Psoas muscle (tissue), 8 donors: Measurements from ENCODE around the gene F7. TPM values are rescaled to one million over a fixed set of nuclear protein-coding genes. Genes with fewer than 3 reads are reported as not detected.
"Not testable (repeated sequence)": the region's sequence is repeated elsewhere in the genome, so short reads cannot be mapped to it uniquely, and the experiment has no call there.

Source experiments
- ATAC-seq, 4 donors: fragments of 200-7000 bp; cut with Tn5 transposase; one replicate each; pipeline ENCODE4 v1.9.1; 2020; ENCODE audit warnings: moderate library complexity in 3 of 4, mild to moderate bottlenecking in 2 of 4
- DNase-seq, 2 donors: peaks; one replicate each; pipeline ENCODE4 v3.0.0-alpha.2; 2020
- H3K27ac ChIP-seq: fragments of 200-600 bp; one replicate; pipeline ENCODE4 v1.8.0; 2022
- H3K27me3 ChIP-seq, 3 donors: fragments of 200-600 bp in 1 of 3; one replicate each; pipeline versions ENCODE4 v1.6.1 to v1.8.0; 2013 to 2022; ENCODE audit warnings: low read length in 2 of 3, mild to moderate bottlenecking in 2 of 3, moderate library complexity in 1 of 3; ENCODE audit not compliant: insufficient read depth in 3 of 3
- H3K36me3 ChIP-seq, 2 donors: fragments of 200-600 bp in 1 of 2; one replicate each; pipeline versions ENCODE4 v1.6.1 to v1.8.0; 2013 to 2022; ENCODE audit warnings: low read depth in 1 of 2, mild to moderate bottlenecking in 1 of 2, moderate library complexity in 1 of 2; ENCODE audit not compliant: insufficient read depth in 1 of 2
- H3K4me1 ChIP-seq: fragments of 200-600 bp; one replicate; pipeline ENCODE4 v1.8.0; 2022
- H3K4me3 ChIP-seq: fragments of 200-600 bp; one replicate; pipeline ENCODE4 v1.8.0; 2022; ENCODE audit warnings: mild to moderate bottlenecking
- H3K9me3 ChIP-seq: fragments of 200-600 bp; one replicate; pipeline ENCODE4 v1.8.0; 2022
- WGBS, 3 donors: extraction: QIAGEN DNeasy Blood & Tissue Kit; methylation state at CpG; one replicate each; pipeline versions ENCODE4 v1.1.6 to v1.1.7; 2013; 5-methylcytosine and 5-hydroxymethylcytosine counted together
- intact Hi-C, 2 donors: fragments of 100-400 bp; cut with DNase I; formaldehyde crosslinking; loops; one replicate each; pipeline versions ENCODE4 v1.11.0 to v1.14.2; 2022
- long read RNA-seq, 2 donors: library from polyadenylated mRNA; unstranded; transcript quantifications; one replicate each; pipeline ENCODE4 v2.0.0, GENCODE V29; 2021
- polyA plus RNA-seq, 3 donors: library from polyadenylated mRNA; stranded (reverse); fragments of 200-250 nt; gene quantifications; one replicate each; pipeline ENCODE4 v1.2.3, GENCODE V29; 2013
- total RNA-seq, 4 donors: library from RNA; stranded (reverse); fragmentation: NEBNext Ultra II Directional in 2 of 4; extraction: Animal tissue kit (Norgen Biotek cat#: 25700) in 2 of 4; gene quantifications; one replicate each; pipeline versions ENCODE4 v1.2.1 to v1.2.4, GENCODE V29; 2021 to 2023
- TF ChIP-seq, protein P1 (sequence below): fragments of 200-600 bp; IDR thresholded peaks from one replicate; pipeline ENCODE4 v1.8.0; 2022; ENCODE audit warnings: antibody characterized with exemption
- donor health status: healthy with polysubstance abuse.
- donor health status: DM: no; HTN: no; CAD: no; lungs with moderate emphysema.
- donor health status: Bipolar disorder and iron deficiency.
- donor health status: healthy.
- donor health status: DM: yes; HTN: yes; CAD: no.
- donor health status: DM: no; HTN: no; CAD: no.
- donor health status: DM: no; HTN: no; CAD: no.
- donor health status: DM: yes; HTN: yes; CAD: no.

The F7 gene
- total RNA-seq (under 1 TPM in 2 of 4 donors, not detected in 2; 0.10 to 0.20 TPM), polyA plus RNA-seq (under 1 TPM in 1 of 3 donors, not detected in 2; 0.08 TPM)
- long read RNA-seq, donor 1: 0 reads
- long read RNA-seq, donor 2: 0 reads

DNA sequence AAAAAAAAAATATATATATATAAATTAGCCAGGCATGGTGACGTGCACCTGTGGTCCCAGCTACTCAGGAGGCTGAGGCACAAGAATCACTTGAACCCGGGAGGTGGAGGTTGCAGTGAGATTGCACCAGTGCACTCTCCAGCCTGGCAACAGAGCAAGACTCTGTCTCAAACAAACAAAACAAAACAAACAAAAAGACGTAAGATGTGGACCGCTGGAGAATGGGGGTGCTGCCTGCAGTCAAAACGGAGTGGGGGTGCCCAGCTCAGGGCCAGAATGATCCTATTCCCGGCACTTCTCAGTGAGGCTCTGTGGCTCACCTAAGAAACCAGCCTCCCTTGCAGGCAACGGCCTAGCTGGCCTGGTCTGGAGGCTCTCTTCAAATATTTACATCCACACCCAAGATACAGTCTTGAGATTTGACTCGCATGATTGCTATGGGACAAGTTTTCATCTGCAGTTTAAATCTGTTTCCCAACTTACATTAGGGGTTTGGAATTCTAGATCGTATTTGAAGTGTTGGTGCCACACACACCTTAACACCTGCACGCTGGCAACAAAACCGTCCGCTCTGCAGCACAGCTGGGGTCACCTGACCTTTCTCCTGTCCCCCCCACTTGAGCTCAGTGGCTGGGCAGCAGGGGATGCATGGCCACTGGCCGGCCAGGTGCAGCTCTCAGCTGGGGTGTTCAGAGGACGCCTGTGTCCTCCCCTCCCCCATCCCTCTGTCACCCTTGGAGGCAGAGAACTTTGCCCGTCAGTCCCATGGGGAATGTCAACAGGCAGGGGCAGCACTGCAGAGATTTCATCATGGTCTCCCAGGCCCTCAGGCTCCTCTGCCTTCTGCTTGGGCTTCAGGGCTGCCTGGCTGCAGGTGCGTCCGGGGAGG lies at the start of gene F7:
Gene F7, plus strand, starts transcription at position 760 of the 889 bp plus-strand sequence. Its CDS starts 51 bp downstream, at position 811.
- no peaks in the 10 kb centered on the region for H3K36me3 ChIP-seq
- ATAC-seq (no peak), DNase-seq (no peak)
- 73 to 79% (median 75%) methylated on average over 17 of the region's 17 CpGs for WGBS, 3 donors
- no peaks in the 10 kb centered on the region for H3K4me1 ChIP-seq
- TF ChIP-seq, protein P1, sequence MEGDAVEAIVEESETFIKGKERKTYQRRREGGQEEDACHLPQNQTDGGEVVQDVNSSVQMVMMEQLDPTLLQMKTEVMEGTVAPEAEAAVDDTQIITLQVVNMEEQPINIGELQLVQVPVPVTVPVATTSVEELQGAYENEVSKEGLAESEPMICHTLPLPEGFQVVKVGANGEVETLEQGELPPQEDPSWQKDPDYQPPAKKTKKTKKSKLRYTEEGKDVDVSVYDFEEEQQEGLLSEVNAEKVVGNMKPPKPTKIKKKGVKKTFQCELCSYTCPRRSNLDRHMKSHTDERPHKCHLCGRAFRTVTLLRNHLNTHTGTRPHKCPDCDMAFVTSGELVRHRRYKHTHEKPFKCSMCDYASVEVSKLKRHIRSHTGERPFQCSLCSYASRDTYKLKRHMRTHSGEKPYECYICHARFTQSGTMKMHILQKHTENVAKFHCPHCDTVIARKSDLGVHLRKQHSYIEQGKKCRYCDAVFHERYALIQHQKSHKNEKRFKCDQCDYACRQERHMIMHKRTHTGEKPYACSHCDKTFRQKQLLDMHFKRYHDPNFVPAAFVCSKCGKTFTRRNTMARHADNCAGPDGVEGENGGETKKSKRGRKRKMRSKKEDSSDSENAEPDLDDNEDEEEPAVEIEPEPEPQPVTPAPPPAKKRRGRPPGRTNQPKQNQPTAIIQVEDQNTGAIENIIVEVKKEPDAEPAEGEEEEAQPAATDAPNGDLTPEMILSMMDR: no peak
- intact Hi-C loops: no loop called here
- H3K9me3 ChIP-seq: no peaks in the 10 kb centered on the region
- H3K27me3 ChIP-seq: peaks cover 0 to 27% (median 18%) of the 10 kb centered on the region in 3 donors
- H3K27ac ChIP-seq: no peak within 1 kb of the TSS
- H3K4me3 ChIP-seq: no peak within 1 kb of the TSS

DNA sequence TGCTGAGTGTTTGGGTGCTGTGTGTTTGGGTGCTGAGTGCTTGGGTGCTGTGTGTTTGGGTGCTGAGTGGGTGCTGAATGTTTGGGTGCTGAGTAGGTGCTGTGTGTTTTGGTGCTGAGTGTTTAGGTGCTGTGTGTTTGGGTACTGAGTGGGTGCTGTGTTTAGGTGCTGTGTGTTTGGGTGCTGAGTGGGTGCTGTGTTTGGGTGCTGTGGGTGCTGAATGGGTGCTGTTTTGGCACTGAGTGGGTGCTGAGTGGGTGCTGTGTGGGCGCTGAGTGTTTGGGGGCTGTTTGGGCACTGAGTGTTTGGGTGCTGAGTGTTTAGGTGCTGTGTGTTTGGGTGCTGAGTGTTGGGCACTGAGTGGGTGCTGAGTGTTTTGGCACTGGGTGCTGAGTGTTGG lies 48.5 kb upstream of the F7 start:
- Histone ChIP-seq H3K27ac (no peak overlapping the region), H3K36me3 (no peaks in the 10 kb centered on the region), H3K4me1 (no peaks in the 10 kb centered on the region), H3K4me3 (no peak overlapping the region), H3K9me3 (no peaks in the 10 kb centered on the region), H3K27me3 (peaks cover 0 to 21% (median 0%) of the 10 kb centered on the region in 3 donors)
- ATAC-seq (no peak), DNase-seq (peak in 1 of 2 donors; percentile 24)
- intact Hi-C loops: no loop called here
- whole genome bisulfite sequencing, 3 donors: 88 to 100% (median 97%) methylated on average over 1 of the region's 1 CpG
- TF ChIP-seq, protein P1: no peak

GRCh38 chr13:113057559-113057958 lies 48.0 kb upstream of the F7 start:
- H3K4me1 ChIP-seq, ATAC-seq, H3K9me3 ChIP-seq, DNase-seq, H3K36me3 ChIP-seq, H3K27ac ChIP-seq, intact Hi-C loops, H3K4me3 ChIP-seq: not testable (repeated sequence)
- H3K27me3 ChIP-seq: peaks cover 0 to 16% (median 0%) of the 10 kb centered on the region in 3 donors
- WGBS, 3 donors: 96 to 100% (median 98%) methylated on average over 3 of the region's 3 CpGs

GRCh38 chr13:113058129-113058987 lies 47.2 kb upstream of the F7 start:
- Histone ChIP-seq H3K4me1 (no peaks in the 10 kb centered on the region), H3K27ac (no peak overlapping the region), H3K4me3 (no peak overlapping the region), H3K27me3 (peaks cover 0 to 11% (median 0%) of the 10 kb centered on the region in 3 donors), H3K36me3 (no peaks in the 10 kb centered on the region), H3K9me3 (no peaks in the 10 kb centered on the region)
- intact Hi-C loops: no loop called here
- WGBS, 3 donors: 92 to 93% (median 93%) methylated on average over 21 of the region's 21 CpGs
- TF ChIP-seq, protein P1: no peak
- ATAC-seq (no peak), DNase-seq (peak in 1 of 2 donors; percentile 28)
